HEK293 (cell line): ENCODE results near the gene SYTL3.
"Not testable (repeated sequence)": the region's sequence is repeated elsewhere in the genome, so short reads cannot be mapped to it uniquely, and the experiment has no call there.

Experiments used
- SALL2 ChIP-seq: fragments of 450-650 bp; formaldehyde crosslinking; IDR thresholded peaks from 2 replicates; pipeline ENCODE4 v1.5.0; 2017; ENCODE audit warnings: missing biosample characterization, mild to moderate bottlenecking, missing genetic modification characterization, borderline replicate concordance
- SCRT2 ChIP-seq: fragments of 450-650 bp; formaldehyde crosslinking; IDR thresholded peaks from 2 replicates; pipeline ENCODE4 v1.5.1; 2016; ENCODE audit warnings: missing biosample characterization, missing genetic modification characterization
- ZIC2 ChIP-seq: fragments of 450-650 bp; formaldehyde crosslinking; IDR thresholded peaks from 2 replicates; pipeline ENCODE4 v1.5.1; 2016; ENCODE audit warnings: missing biosample characterization, missing genetic modification characterization
- ZNF10 ChIP-seq: fragments of 450-650 bp; formaldehyde crosslinking; IDR thresholded peaks from 2 replicates; pipeline ENCODE4 v1.5.1; 2017; ENCODE audit warnings: missing biosample characterization, missing genetic modification characterization
- ZNF785 ChIP-seq: fragments of 450-650 bp; formaldehyde crosslinking; IDR thresholded peaks from 2 replicates; pipeline ENCODE4 v1.5.1; 2016; ENCODE audit warnings: missing biosample characterization, missing genetic modification characterization
- TF ChIP-seq, protein P1 (sequence below): fragments of 450-650 bp; formaldehyde crosslinking; IDR thresholded peaks from 2 replicates; pipeline ENCODE4 v1.5.1; 2016; ENCODE audit warnings: missing biosample characterization, missing genetic modification characterization
- TF ChIP-seq, protein P2 (sequence below): fragments of 450-650 bp; formaldehyde crosslinking; IDR thresholded peaks from 2 replicates; pipeline ENCODE4 v1.5.1; 2016; ENCODE audit warnings: missing biosample characterization, missing genetic modification characterization

DNA sequence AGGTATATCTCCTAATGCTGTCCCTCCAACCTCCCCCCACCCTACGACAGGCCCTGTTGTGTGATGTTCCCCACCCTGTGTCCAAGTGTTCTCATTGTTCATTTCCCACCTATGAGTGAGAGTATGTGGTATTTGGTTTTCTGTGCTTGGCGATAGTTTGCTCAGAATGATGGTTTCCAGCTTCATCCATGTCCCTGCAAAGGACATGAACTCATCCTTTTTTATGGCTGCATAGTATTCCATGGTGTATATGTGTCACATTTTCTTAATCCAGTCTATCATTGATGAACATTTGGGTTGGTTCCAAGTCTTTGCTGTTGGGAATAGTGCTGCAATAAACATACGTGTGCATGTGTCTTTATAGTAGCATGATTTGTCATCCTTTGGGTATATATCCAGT lies 35.2 kb upstream of the SYTL3 start:
- TF ChIP-seq, protein P1, sequence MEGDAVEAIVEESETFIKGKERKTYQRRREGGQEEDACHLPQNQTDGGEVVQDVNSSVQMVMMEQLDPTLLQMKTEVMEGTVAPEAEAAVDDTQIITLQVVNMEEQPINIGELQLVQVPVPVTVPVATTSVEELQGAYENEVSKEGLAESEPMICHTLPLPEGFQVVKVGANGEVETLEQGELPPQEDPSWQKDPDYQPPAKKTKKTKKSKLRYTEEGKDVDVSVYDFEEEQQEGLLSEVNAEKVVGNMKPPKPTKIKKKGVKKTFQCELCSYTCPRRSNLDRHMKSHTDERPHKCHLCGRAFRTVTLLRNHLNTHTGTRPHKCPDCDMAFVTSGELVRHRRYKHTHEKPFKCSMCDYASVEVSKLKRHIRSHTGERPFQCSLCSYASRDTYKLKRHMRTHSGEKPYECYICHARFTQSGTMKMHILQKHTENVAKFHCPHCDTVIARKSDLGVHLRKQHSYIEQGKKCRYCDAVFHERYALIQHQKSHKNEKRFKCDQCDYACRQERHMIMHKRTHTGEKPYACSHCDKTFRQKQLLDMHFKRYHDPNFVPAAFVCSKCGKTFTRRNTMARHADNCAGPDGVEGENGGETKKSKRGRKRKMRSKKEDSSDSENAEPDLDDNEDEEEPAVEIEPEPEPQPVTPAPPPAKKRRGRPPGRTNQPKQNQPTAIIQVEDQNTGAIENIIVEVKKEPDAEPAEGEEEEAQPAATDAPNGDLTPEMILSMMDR (tag by site-specific recombination), result not testable (repeated sequence)
- not testable (repeated sequence) for TF ChIP-seq SALL2, ZIC2, ZNF785, SCRT2, ZNF10 (tag by site-specific recombination)
- TF ChIP-seq, protein P2, sequence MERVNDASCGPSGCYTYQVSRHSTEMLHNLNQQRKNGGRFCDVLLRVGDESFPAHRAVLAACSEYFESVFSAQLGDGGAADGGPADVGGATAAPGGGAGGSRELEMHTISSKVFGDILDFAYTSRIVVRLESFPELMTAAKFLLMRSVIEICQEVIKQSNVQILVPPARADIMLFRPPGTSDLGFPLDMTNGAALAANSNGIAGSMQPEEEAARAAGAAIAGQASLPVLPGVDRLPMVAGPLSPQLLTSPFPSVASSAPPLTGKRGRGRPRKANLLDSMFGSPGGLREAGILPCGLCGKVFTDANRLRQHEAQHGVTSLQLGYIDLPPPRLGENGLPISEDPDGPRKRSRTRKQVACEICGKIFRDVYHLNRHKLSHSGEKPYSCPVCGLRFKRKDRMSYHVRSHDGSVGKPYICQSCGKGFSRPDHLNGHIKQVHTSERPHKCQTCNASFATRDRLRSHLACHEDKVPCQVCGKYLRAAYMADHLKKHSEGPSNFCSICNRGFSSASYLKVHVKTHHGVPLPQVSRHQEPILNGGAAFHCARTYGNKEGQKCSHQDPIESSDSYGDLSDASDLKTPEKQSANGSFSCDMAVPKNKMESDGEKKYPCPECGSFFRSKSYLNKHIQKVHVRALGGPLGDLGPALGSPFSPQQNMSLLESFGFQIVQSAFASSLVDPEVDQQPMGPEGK, result not testable (repeated sequence)
